HepG2 (cell line): ENCODE measurements around the gene ZBTB4. TPM values are rescaled to one million over a fixed set of nuclear protein-coding genes. Genes with fewer than 3 reads are reported as not detected.
A peak's percentile ranks its signal among the peaks of the same experiment; 100 is the strongest.

ENCODE experiments used
- ATAC-seq: fragments of 200-7000 bp; cut with Tn5 transposase; 3 replicates; pipeline ENCODE4 v1.9.1; 2020; ENCODE audit warnings: mild to moderate bottlenecking, moderate library complexity
- BruUV-seq: library from RNA; stranded (reverse); fragments of 400-500 nt; replicated peaks from 2 replicates; lab custom pipeline; 2021; lab: Mats Ljungman, UMichigan
- CTCF ChIA-PET: fragments of 300-600 bp; formaldehyde crosslinking; extraction: SDS; loops from one replicate; lab custom pipeline; 2021; ENCODE audit warnings: low total read pairs, inconsistent platforms, low intra/inter-chr PET ratio; lab: Yijun Ruan, JAX
- POLR2A ChIA-PET: fragments of 350-600 bp; sonication (Branson Sonifier 250); formaldehyde crosslinking; loops from one replicate; lab custom pipeline; 2020; ENCODE audit warnings: antibody characterized with exemption, inconsistent platforms; lab: Yijun Ruan, JAX
- DNase-seq: peaks from one replicate; pipeline ENCODE4 v3.0.0-alpha.2; 2015; ENCODE audit warnings: low spot score
- FAIRE-seq: peaks from 3 replicates; lab custom pipeline; 2011; peaks lifted over from hg19 to GRCh38; lab: Jason Lieb, UNC
- H2AFZ ChIP-seq: one replicate; pipeline ENCODE4 v1.6.1; 2011; ENCODE audit warnings: low read length, inconsistent platforms
- H3K27ac ChIP-seq: fragments of 300-600 bp; 3 replicates; pipeline ENCODE4 v1.8.0; 2011; ENCODE audit warnings: mixed run types, mild to moderate bottlenecking, mixed read lengths, low read length, inconsistent platforms; ENCODE audit not compliant: insufficient read depth; ENCODE audit errors: extremely low read length
- H3K27me3 ChIP-seq, 2 experiments: fragments of 200-600 bp in 1 of 2; 2 replicates in 1 of 2; 3 replicates in 1 of 2; pipeline versions ENCODE4 v1.6.0 to v1.8.0; 2011; ENCODE audit warnings: low read length in 2 of 2, mild to moderate bottlenecking in 2 of 2, moderate library complexity in 2 of 2, inconsistent platforms in 1 of 2; ENCODE audit not compliant: insufficient read depth in 2 of 2, control insufficient read depth in 1 of 2
- H3K36me3 ChIP-seq, 2 experiments: fragments of 200-600 bp in 1 of 2; replicated peaks in 1 of 2; 2 replicates in 1 of 2; 3 replicates in 1 of 2; pipeline versions ENCODE4 v1.5.1 to v1.8.0; 2011; ENCODE audit warnings: low read length in 2 of 2, inconsistent platforms in 1 of 2; ENCODE audit not compliant: insufficient read depth in 2 of 2, control insufficient read depth in 1 of 2
- H3K4me1 ChIP-seq: 2 replicates; pipeline ENCODE4 v1.5.1; 2012; ENCODE audit warnings: low read length, inconsistent platforms; ENCODE audit not compliant: insufficient read depth
- H3K4me2 ChIP-seq: 2 replicates; pipeline ENCODE4 v1.6.0; 2011; ENCODE audit warnings: low read depth, low read length, inconsistent platforms
- H3K4me3 ChIP-seq, 3 experiments: fragments of 200-600 bp in 1 of 3; sonication (generic), shearing (Covaris generic) in 1 of 3; replicated peaks in 1 of 3; 2 replicates each; pipeline ENCODE4 v1.5.1; 2011 to 2016; ENCODE audit warnings: low read length in 3 of 3, inconsistent platforms in 2 of 3, low read depth in 2 of 3, mild to moderate bottlenecking in 2 of 3, control low read depth in 1 of 3, mixed read lengths in 1 of 3; ENCODE audit not compliant: insufficient read depth in 1 of 3
- H3K79me2 ChIP-seq: one replicate; pipeline ENCODE4 v1.6.1; 2011; ENCODE audit warnings: low read length, inconsistent platforms; ENCODE audit not compliant: insufficient read depth
- H3K9ac ChIP-seq: 2 replicates; pipeline ENCODE4 v1.6.0; 2011; ENCODE audit warnings: mild to moderate bottlenecking, low read depth, low read length, inconsistent platforms; ENCODE audit not compliant: insufficient read depth
- H3K9me3 ChIP-seq: 2 replicates; pipeline ENCODE4 v1.5.1; 2012; ENCODE audit warnings: mild to moderate bottlenecking, low read length
- H4K20me1 ChIP-seq: 2 replicates; pipeline ENCODE4 v1.6.0; 2011; ENCODE audit warnings: inconsistent platforms, mild to moderate bottlenecking, low read length, moderate library complexity; ENCODE audit not compliant: insufficient read depth
- ARID2 ChIP-seq: sonication (generic); formaldehyde crosslinking; IDR thresholded peaks from 2 replicates; pipeline ENCODE4 v1.8.1; 2022; ENCODE audit warnings: mild to moderate bottlenecking, missing genetic modification reagents, borderline replicate concordance
- CEBPB ChIP-seq: IDR thresholded peaks from 2 replicates; pipeline ENCODE4 v1.6.1; 2011; ENCODE audit warnings: low read depth, low read length, improper control_type of control experiment, borderline replicate concordance
- EHMT2 ChIP-seq: fragments of 200-600 bp; sonication (generic); IDR thresholded peaks from 2 replicates; pipeline ENCODE4 v1.7.0; 2017; ENCODE audit warnings: antibody characterized with exemption, low read depth, low read length, borderline replicate concordance
- HNF4A ChIP-seq: sonication (generic); formaldehyde crosslinking; IDR thresholded peaks from 2 replicates; pipeline ENCODE4 v1.4.0; 2020; ENCODE audit warnings: missing genetic modification reagents
- HNF4G ChIP-seq, 2 experiments: sonication (generic) in 1 of 2; formaldehyde crosslinking in 1 of 2; IDR thresholded peaks; 2 replicates each; pipeline versions ENCODE4 v1.4.0 to v1.6.1; 2011 to 2020; ENCODE audit warnings: borderline replicate concordance in 2 of 2, low read depth in 2 of 2, mild to moderate bottlenecking in 2 of 2, low read length in 1 of 2, missing genetic modification reagents in 1 of 2, moderate library complexity in 1 of 2
- HNRNPL ChIP-seq: fragments of 200-400 bp; formaldehyde crosslinking; IDR thresholded peaks from 2 replicates; pipeline ENCODE4 v1.6.1; 2017; ENCODE audit warnings: mild to moderate bottlenecking, low read depth, low read length
- KAT8 ChIP-seq: IDR thresholded peaks from 2 replicates; pipeline ENCODE4 v1.6.1; 2016; ENCODE audit warnings: missing genetic modification reagents, missing compliant biosample characterization
- MTF1 ChIP-seq: sonication (generic); formaldehyde crosslinking; IDR thresholded peaks from 2 replicates; pipeline ENCODE4 v1.5.0; 2020; ENCODE audit warnings: missing genetic modification reagents
- SNAPC4 ChIP-seq: sonication (generic); formaldehyde crosslinking; IDR thresholded peaks from 2 replicates; pipeline ENCODE4 v1.4.0; 2020; ENCODE audit warnings: mild to moderate bottlenecking, missing genetic modification reagents
- ZBTB7B ChIP-seq: sonication (generic); formaldehyde crosslinking; IDR thresholded peaks from 2 replicates; pipeline ENCODE4 v1.4.0; 2020; ENCODE audit warnings: missing genetic modification reagents
- ZNF607 ChIP-seq: sonication (generic); formaldehyde crosslinking; IDR thresholded peaks from 2 replicates; pipeline ENCODE4 v1.5.1; 2020; ENCODE audit warnings: missing genetic modification reagents, mild to moderate bottlenecking, borderline replicate concordance
- ZNF619 ChIP-seq: sonication (generic); formaldehyde crosslinking; IDR thresholded peaks from 2 replicates; pipeline ENCODE4 v1.4.0; 2020; ENCODE audit warnings: mild to moderate bottlenecking, missing genetic modification reagents
- ZNF878 ChIP-seq: sonication (generic); formaldehyde crosslinking; IDR thresholded peaks from 2 replicates; pipeline ENCODE4 v1.8.1; 2023; ENCODE audit warnings: mild to moderate bottlenecking, missing genetic modification reagents, moderate library complexity
- WGBS: methylation state at CpG from one replicate; pipeline ENCODE4 v1.1.6; 2017; ENCODE audit warnings: low lambda C conversion rate; 5-methylcytosine and 5-hydroxymethylcytosine counted together
- in situ Hi-C: cut with HindIII; loops from 2 replicates; pipeline ENCODE4 v1.10.0; 2017; ENCODE audit warnings: low pct_unique_long_range_greater_than_20kb; ENCODE audit not compliant: extremely low pct_ligation_motif_present
- intact Hi-C: fragments of 100-400 bp; cut with micrococcal nuclease; formaldehyde crosslinking; loops from one replicate; pipeline ENCODE4 v1.10.0; 2022; ENCODE audit not compliant: unreplicated experiment
- polyA plus RNA-seq, 8 experiments: library from polyadenylated mRNA; depleted of rRNA in 3 of 8; stranded (reverse) in 7 of 8; unstranded in 1 of 8; fragments of >200 nt; fragmentation: Illumina TruSeq in 4 of 8; extraction: Trizol in 4 of 8; gene quantifications; 2 replicates each; pipeline versions ENCODE4 v1.2.1 to v1.2.3, GENCODE V29; 2011 to 2016; ENCODE audit warnings: low read depth in 4 of 8, missing spikeins in 1 of 8, mixed read lengths in 1 of 8; ENCODE audit not compliant: insufficient read depth in 1 of 8
- total RNA-seq, 5 experiments: library from RNA; depleted of rRNA; stranded (reverse); fragments of >200 nt; fragmentation: Illumina TruSeq; extraction: Trizol; gene quantifications; 2 replicates each; pipeline ENCODE4 v1.2.3, GENCODE V29; 2016; ENCODE audit warnings: low read depth in 1 of 5
- TF ChIP-seq, protein P1 (sequence below): sonication (generic); formaldehyde crosslinking; IDR thresholded peaks from 2 replicates; pipeline ENCODE4 v1.5.1; 2020; ENCODE audit warnings: mild to moderate bottlenecking, missing genetic modification reagents

ZBTB4 gene
- total and polyA plus RNA-seq, 2 of the 13 experiments (the other 11 are each of a cell fraction or from before 2014, with no cell fraction given), result 4.3 to 7.4 TPM

- DNase-seq (peak; percentile 20), FAIRE-seq (no peak), ATAC-seq (no peak)
- POLR2A ChIA-PET, result interaction anchor here (3.5 kb wide), 1 partner anchor 45 kb away, joined by 24 read pairs; the partner anchor contains the start of gene SENP3
- intact Hi-C loops, result no loop called here
- Histone ChIP-seq H3K4me1 (peaks cover 5% of the 10 kb centered on the region), H3K27ac (no peak overlapping the region), H3K4me2 (no peak overlapping the region), H3K27me3 (no peaks in the 10 kb centered on the region), H3K4me3 (no peak overlapping the region), H3K9me3 (no peaks in the 10 kb centered on the region), H4K20me1 (no peaks in the 10 kb centered on the region), H3K36me3 (peaks cover 19 to 28% of the 10 kb centered on the region in 2 experiments), H2AFZ (no peak overlapping the region), H3K9ac (no peak overlapping the region), H3K79me2 (no peaks in the 10 kb centered on the region)
- 81% methylated on average over 13 of the region's 13 CpGs for WGBS
- in situ Hi-C loops, result no loop called here
- CTCF ChIA-PET, result interaction anchor here (3.6 kb wide), 1 partner anchor 45 kb away, joined by 43 read pairs; the partner anchor contains the start of gene SENP3
- TF ChIP-seq HNF4G (IDR thresholded peaks at IDR 0.05; ENCODE audit: borderline replicate concordance, low read depth, low read length) (peak; percentile 49; the same call in 1 of the 2 replicates), HNF4G (CRISPR knock-in tag; IDR thresholded peaks at IDR 0.05; ENCODE audit: borderline replicate concordance, low read depth) (no peak), ZNF619 (CRISPR knock-in tag) (no peak), HNRNPL (no peak), ZNF878 (no peak), KAT8 (CRISPR knock-in tag) (no peak), EHMT2 (no peak), MTF1 (no peak), HNF4A (peak; percentile 29; the same call in 1 of the 2 replicates), SNAPC4 (no peak), ZNF607 (CRISPR knock-in tag) (no peak), ZBTB7B (CRISPR knock-in tag) (no peak), CEBPB (peak; percentile 59), ARID2 (CRISPR knock-in tag) (no peak)
- TF ChIP-seq, protein P1, sequence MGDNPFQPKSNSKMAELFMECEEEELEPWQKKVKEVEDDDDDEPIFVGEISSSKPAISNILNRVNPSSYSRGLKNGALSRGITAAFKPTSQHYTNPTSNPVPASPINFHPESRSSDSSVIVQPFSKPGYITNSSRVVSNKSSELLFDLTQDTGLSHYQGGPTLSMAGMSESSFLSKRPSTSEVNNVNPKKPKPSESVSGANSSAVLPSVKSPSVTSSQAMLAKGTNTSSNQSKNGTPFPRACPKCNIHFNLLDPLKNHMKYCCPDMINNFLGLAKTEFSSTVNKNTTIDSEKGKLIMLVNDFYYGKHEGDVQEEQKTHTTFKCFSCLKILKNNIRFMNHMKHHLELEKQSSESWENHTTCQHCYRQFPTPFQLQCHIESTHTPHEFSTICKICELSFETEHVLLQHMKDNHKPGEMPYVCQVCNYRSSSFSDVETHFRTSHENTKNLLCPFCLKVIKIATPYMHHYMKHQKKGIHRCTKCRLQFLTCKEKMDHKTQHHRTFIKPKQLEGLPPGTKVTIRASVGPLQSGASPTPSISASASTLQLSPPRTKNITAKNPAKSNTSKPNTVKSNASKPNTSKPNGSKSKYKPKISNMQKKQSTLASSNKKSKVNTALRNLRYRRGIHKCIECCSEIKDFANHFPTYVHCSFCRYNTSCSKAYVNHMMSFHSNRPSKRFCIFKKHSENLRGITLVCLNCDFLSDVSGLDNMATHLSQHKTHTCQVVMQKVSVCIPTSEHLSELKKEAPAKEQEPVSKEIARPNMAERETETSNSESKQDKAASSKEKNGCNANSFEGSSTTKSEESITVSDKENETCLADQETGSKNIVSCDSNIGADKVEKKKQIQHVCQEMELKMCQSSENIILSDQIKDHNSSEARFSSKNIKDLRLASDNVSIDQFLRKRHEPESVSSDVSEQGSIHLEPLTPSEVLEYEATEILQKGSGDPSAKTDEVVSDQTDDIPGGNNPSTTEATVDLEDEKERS (CRISPR knock-in tag), result no peak
- no TSS peak for BruUV-seq
Observed at GRCh38 chr17:7515911-7516610, 36.6 kb upstream of the ZBTB4 start.
